Hepatocyte (in vitro differentiated cells): Measurements from ENCODE around the gene MUC4. TPM values are rescaled to one million over a fixed set of nuclear protein-coding genes. Genes with fewer than 3 reads are reported as not detected.

ENCODE experiments used
- DNase-seq: peaks from one replicate; pipeline ENCODE4 v3.0.0-alpha.2; 2016; ENCODE audit warnings: low spot score
- H2AFZ ChIP-seq: fragments of 200-600 bp; sonication (generic); 2 replicates; pipeline ENCODE4 v1.6.0; 2016; ENCODE audit warnings: antibody characterized with exemption, mild to moderate bottlenecking
- H3K27ac ChIP-seq: fragments of 200-600 bp; sonication (generic); 2 replicates; pipeline ENCODE4 v1.5.1; 2016; ENCODE audit warnings: mild to moderate bottlenecking
- H3K27me3 ChIP-seq: fragments of 200-600 bp; sonication (generic); 2 replicates; pipeline ENCODE4 v1.6.1; 2016
- H3K36me3 ChIP-seq: fragments of 200-600 bp; sonication (generic); replicated peaks from 2 replicates; pipeline ENCODE4 v1.5.1; 2016; ENCODE audit warnings: low read depth; ENCODE audit not compliant: insufficient read depth
- H3K4me1 ChIP-seq: fragments of 200-600 bp; sonication (generic); 2 replicates; pipeline ENCODE4 v1.5.1; 2016; ENCODE audit warnings: mild to moderate bottlenecking, moderate library complexity; ENCODE audit not compliant: insufficient read depth
- H3K4me2 ChIP-seq: fragments of 200-600 bp; sonication (generic); 2 replicates; pipeline ENCODE4 v1.6.0; 2016
- H3K4me3 ChIP-seq: fragments of 200-600 bp; sonication (generic); 2 replicates; pipeline ENCODE4 v1.5.1; 2016; ENCODE audit warnings: mild to moderate bottlenecking
- H3K79me2 ChIP-seq: fragments of 200-600 bp; sonication (generic); 2 replicates; pipeline ENCODE4 v1.6.0; 2017; ENCODE audit warnings: mild to moderate bottlenecking
- H3K9me2 ChIP-seq: fragments of 200-600 bp; sonication (generic); replicated peaks from 2 replicates; pipeline ENCODE4 v1.6.0; 2017; ENCODE audit warnings: mild to moderate bottlenecking; ENCODE audit not compliant: insufficient read depth
- H3K9me3 ChIP-seq: fragments of 200-600 bp; sonication (generic); 2 replicates; pipeline ENCODE4 v1.5.1; 2016; ENCODE audit warnings: low read depth, mild to moderate bottlenecking
- H4K20me1 ChIP-seq: fragments of 200-600 bp; sonication (generic); 2 replicates; pipeline ENCODE4 v1.6.0; 2016; ENCODE audit warnings: mild to moderate bottlenecking; ENCODE audit not compliant: insufficient read depth, poor library complexity, severe bottlenecking
- EZH2 ChIP-seq: fragments of 200-600 bp; sonication (generic); IDR thresholded peaks from 2 replicates; pipeline ENCODE4 v1.6.1; 2016; ENCODE audit warnings: antibody characterized with exemption, mild to moderate bottlenecking, borderline replicate concordance
- EZH2phosphoT487 ChIP-seq: fragments of 200-600 bp; sonication (generic); IDR thresholded peaks from one replicate; pipeline ENCODE4 v1.6.1; 2018; ENCODE audit warnings: antibody characterized with exemption, mild to moderate bottlenecking, low read depth, moderate library complexity; ENCODE audit not compliant: unreplicated experiment, severe bottlenecking
- WGBS: methylation state at CpG from one replicate; pipeline ENCODE4 v1.1.6; 2016; ENCODE audit warnings: low lambda C conversion rate; ENCODE audit errors: missing lambda C conversion rate; 5-methylcytosine and 5-hydroxymethylcytosine counted together
- polyA plus RNA-seq: library from polyadenylated mRNA; unstranded; fragments of >200 nt; fragmentation: Nextera tagmentation; extraction: Ambion mirVana; gene quantifications from 2 replicates; pipeline ENCODE4 v1.2.1, GENCODE V29; 2016
- total RNA-seq: library from RNA; depleted of rRNA; stranded (reverse); fragments of >200 nt; gene quantifications from 2 replicates; pipeline ENCODE4 v1.2.3, GENCODE V29; 2014
- TF ChIP-seq, protein P1 (sequence below): fragments of 200-600 bp; sonication (generic); IDR thresholded peaks from 2 replicates; pipeline ENCODE4 v1.5.1; 2016; ENCODE audit warnings: antibody characterized with exemption, mild to moderate bottlenecking; ENCODE audit not compliant: poor library complexity

Gene MUC4
- total and polyA plus RNA-seq, 2 experiments from 2014 or later: 0.89 to 1.7 TPM

GRCh38 chr3:195761123-195761566 is 50.6 kb downstream of the MUC4 start:
- no peak overlapping the region for H3K4me3 ChIP-seq
- H3K27me3 ChIP-seq: no peaks in the 10 kb centered on the region
- WGBS: 94% methylated on average over 10 of the region's 10 CpGs
- no peaks in the 10 kb centered on the region for H3K9me2 ChIP-seq
- H3K36me3 ChIP-seq: no peaks in the 10 kb centered on the region
- H3K4me2 ChIP-seq: no peak overlapping the region
- no peak for DNase-seq
- no peak overlapping the region for H3K27ac ChIP-seq
- H3K4me1 ChIP-seq: no peaks in the 10 kb centered on the region
- TF ChIP-seq EZH2 (no peak), EZH2phosphoT487 (no peak)
- TF ChIP-seq, protein P1, sequence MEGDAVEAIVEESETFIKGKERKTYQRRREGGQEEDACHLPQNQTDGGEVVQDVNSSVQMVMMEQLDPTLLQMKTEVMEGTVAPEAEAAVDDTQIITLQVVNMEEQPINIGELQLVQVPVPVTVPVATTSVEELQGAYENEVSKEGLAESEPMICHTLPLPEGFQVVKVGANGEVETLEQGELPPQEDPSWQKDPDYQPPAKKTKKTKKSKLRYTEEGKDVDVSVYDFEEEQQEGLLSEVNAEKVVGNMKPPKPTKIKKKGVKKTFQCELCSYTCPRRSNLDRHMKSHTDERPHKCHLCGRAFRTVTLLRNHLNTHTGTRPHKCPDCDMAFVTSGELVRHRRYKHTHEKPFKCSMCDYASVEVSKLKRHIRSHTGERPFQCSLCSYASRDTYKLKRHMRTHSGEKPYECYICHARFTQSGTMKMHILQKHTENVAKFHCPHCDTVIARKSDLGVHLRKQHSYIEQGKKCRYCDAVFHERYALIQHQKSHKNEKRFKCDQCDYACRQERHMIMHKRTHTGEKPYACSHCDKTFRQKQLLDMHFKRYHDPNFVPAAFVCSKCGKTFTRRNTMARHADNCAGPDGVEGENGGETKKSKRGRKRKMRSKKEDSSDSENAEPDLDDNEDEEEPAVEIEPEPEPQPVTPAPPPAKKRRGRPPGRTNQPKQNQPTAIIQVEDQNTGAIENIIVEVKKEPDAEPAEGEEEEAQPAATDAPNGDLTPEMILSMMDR: no peak
- H2AFZ ChIP-seq: no peak overlapping the region
- no peaks in the 10 kb centered on the region for H4K20me1 ChIP-seq
- H3K79me2 ChIP-seq: no peaks in the 10 kb centered on the region
- H3K9me3 ChIP-seq: no peaks in the 10 kb centered on the region

- H3K9me3 ChIP-seq: no peaks in the 10 kb centered on the region
- TF ChIP-seq, protein P1: no peak
- TF ChIP-seq EZH2 (no peak), EZH2phosphoT487 (no peak)
- H3K27ac ChIP-seq: no peak overlapping the region
- H3K36me3 ChIP-seq: no peaks in the 10 kb centered on the region
- no peaks in the 10 kb centered on the region for H4K20me1 ChIP-seq
- H3K27me3 ChIP-seq: no peaks in the 10 kb centered on the region
- 86% methylated on average over 24 of the region's 24 CpGs for WGBS
- H3K4me3 ChIP-seq: no peak overlapping the region
- DNase-seq: no peak
- no peak overlapping the region for H3K4me2 ChIP-seq
- no peaks in the 10 kb centered on the region for H3K9me2 ChIP-seq
- no peaks in the 10 kb centered on the region for H3K79me2 ChIP-seq
- H2AFZ ChIP-seq: no peak overlapping the region
- H3K4me1 ChIP-seq: no peaks in the 10 kb centered on the region
Observed at GRCh38 chr3:195760345-195761122, 51.2 kb downstream of the MUC4 start.

GRCh38 chr3:195758721-195759353 is 52.9 kb downstream of the MUC4 start:
- Histone ChIP-seq H3K9me3 (no peaks in the 10 kb centered on the region), H4K20me1 (no peaks in the 10 kb centered on the region), H3K4me2 (no peak overlapping the region), H3K4me3 (no peak overlapping the region), H3K4me1 (no peaks in the 10 kb centered on the region), H3K36me3 (no peaks in the 10 kb centered on the region), H3K79me2 (no peaks in the 10 kb centered on the region), H3K27me3 (no peaks in the 10 kb centered on the region), H3K9me2 (no peaks in the 10 kb centered on the region), H2AFZ (no peak overlapping the region), H3K27ac (no peak overlapping the region)
- TF ChIP-seq, protein P1: no peak
- TF ChIP-seq EZH2phosphoT487 (no peak), EZH2 (no peak)
- WGBS: 86% methylated on average over 19 of the region's 19 CpGs
- no peak for DNase-seq
